GM18498 (cell line): ENCODE measurements around the gene POFUT2.
"Not testable (repeated sequence)": the region's sequence is repeated elsewhere in the genome, so short reads cannot be mapped to it uniquely, and the experiment has no call there.

ENCODE experiments used
- ATAC-seq: cut with Tn5 transposase; IDR thresholded peaks from one replicate; pipeline ENCODE4 v1.9.1; 2021; ENCODE audit warnings: mild to moderate bottlenecking, moderate library complexity; ENCODE audit not compliant: unreplicated experiment

The POFUT2 gene

GRCh38 chr21:45313015-45313414 is 25.3 kb upstream of the POFUT2 start:
- no peak for ATAC-seq

GRCh38 chr21:45312296-45312695 is 24.6 kb upstream of the POFUT2 start:
- no peak for ATAC-seq

GRCh38 chr21:45310459-45310858 is 22.8 kb upstream of the POFUT2 start:
- no peak for ATAC-seq

- no peak for ATAC-seq
Measured at GRCh38 chr21:45309987-45310381, 22.3 kb upstream of the POFUT2 start.

- ATAC-seq, result no peak
Measured at GRCh38 chr21:45309069-45309986, 21.6 kb upstream of the POFUT2 start.

GRCh38 chr21:45308194-45309068 is 20.7 kb upstream of the POFUT2 start:
- no peak for ATAC-seq

GRCh38 chr21:45307597-45308158 is 20.0 kb upstream of the POFUT2 start:
- ATAC-seq, result not testable (repeated sequence)

- ATAC-seq, result no peak
Measured at GRCh38 chr21:45306832-45307571, 19.3 kb upstream of the POFUT2 start.

- ATAC-seq, result no peak
Measured at GRCh38 chr21:45306453-45306831, 18.7 kb upstream of the POFUT2 start.

- ATAC-seq, result no peak
Measured at GRCh38 chr21:45305836-45306235, 18.1 kb upstream of the POFUT2 start.

GRCh38 chr21:45304945-45305344 is 17.2 kb upstream of the POFUT2 start:
- no peak for ATAC-seq

GRCh38 chr21:45304476-45304830 is 16.8 kb upstream of the POFUT2 start:
- ATAC-seq, result no peak

- ATAC-seq, result no peak
Measured at GRCh38 chr21:45303751-45304475, 16.2 kb upstream of the POFUT2 start.

GRCh38 chr21:45303091-45303615 is 15.5 kb upstream of the POFUT2 start:
- no peak for ATAC-seq

GRCh38 chr21:45302082-45303061 is 14.7 kb upstream of the POFUT2 start:
- ATAC-seq, result no peak

GRCh38 chr21:45301521-45302081 is 13.9 kb upstream of the POFUT2 start:
- no peak for ATAC-seq

- no peak for ATAC-seq
Measured at GRCh38 chr21:45300786-45301520, 13.3 kb upstream of the POFUT2 start.
